HG02763 (cell line): Measurements from ENCODE around the gene ZFAND6.
"Not testable (repeated sequence)": the region's sequence is repeated elsewhere in the genome, so short reads cannot be mapped to it uniquely, and the experiment has no call there.

ENCODE experiments used
- ATAC-seq: cut with Tn5 transposase; IDR thresholded peaks from one replicate; pipeline ENCODE4 v1.9.1; 2021; ENCODE audit warnings: mild to moderate bottlenecking, moderate library complexity; ENCODE audit not compliant: unreplicated experiment

ZFAND6 gene

DNA sequence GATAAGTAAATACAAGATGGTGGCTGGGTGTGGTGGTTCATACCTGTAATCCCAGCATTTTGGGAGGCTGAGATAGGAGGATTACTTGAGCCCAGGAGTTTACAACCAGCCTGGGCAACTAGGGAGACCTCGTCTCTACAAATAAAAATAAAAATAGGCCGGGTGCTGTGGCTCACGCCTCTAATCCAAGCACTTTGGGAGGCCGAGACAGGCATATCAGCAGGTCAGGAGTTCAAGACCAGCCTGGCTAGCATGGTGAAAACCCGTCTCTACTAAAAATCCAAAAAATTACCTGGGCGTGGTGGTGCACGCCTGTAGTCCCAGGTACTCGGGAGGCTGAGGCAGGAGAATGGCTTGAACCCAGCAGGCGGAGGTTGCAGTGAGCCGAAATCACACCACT, 14.3 kb upstream of the ZFAND6 start:
- not testable (repeated sequence) for ATAC-seq

DNA sequence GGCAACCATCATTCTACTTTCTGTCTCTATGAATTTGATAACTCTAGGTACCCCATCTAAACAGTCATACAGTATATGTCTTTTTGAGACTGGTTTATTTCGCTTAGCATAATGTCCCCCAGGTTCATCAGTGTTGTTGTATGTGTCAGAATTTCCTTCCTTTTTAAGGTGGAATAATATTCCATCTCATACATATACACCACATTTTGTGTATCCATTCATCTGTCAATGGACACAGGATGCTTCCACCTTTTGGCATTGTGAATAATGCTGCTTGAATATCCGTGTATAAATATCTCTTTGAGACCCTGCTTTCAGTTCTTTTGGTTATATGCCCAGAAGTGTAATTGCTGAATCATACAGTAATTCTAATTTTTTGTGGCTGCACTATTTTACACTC, 10.4 kb upstream of the ZFAND6 start:
- no peak for ATAC-seq

- no peak for ATAC-seq
Observed at GRCh38 chr15:80052597-80053304, 6.7 kb upstream of the ZFAND6 start.

- no peak for ATAC-seq
Observed at GRCh38 chr15:80055933-80056332, 3.5 kb upstream of the ZFAND6 start.

- no peak for ATAC-seq
Observed at GRCh38 chr15:80058044-80058443, 1.4 kb upstream of the ZFAND6 start.

- ATAC-seq, result peak; percentile 55
Observed at GRCh38 chr15:80059786-80060355, 395 bp downstream of the ZFAND6 start.

- ATAC-seq, result no peak
Observed at GRCh38 chr15:80060356-80061006, 1.0 kb downstream of the ZFAND6 start.

- ATAC-seq, result no peak
Observed at GRCh38 chr15:80061582-80061981, 2.1 kb downstream of the ZFAND6 start.

GRCh38 chr15:80066912-80067311, 7.4 kb downstream of the ZFAND6 start:
- ATAC-seq, result no peak

GRCh38 chr15:80068578-80068977, 9.1 kb downstream of the ZFAND6 start:
- ATAC-seq, result no peak

- ATAC-seq, result no peak
Observed at GRCh38 chr15:80070840-80071239, 11.4 kb downstream of the ZFAND6 start.

DNA sequence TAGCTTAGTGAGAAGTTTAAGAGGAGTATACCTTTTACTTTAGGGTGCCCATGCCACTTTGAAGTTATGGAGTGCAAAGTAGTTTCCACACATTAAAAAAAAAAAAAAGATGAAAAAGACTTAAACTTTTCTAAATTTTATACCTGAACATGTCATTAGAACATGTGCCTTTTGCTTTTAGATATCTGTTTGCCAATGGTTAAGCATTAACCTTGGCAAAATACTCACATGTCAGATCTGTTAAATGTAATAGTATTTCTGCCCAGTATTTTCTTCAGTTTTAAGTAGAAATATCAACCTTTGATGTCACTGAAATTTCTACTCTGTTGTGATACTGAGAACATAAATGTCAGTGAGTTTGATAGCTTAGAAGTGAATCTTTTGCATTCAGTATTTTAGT, 12.2 kb downstream of the ZFAND6 start:
- ATAC-seq, result no peak

GRCh38 chr15:80072285-80072994, 13.0 kb downstream of the ZFAND6 start:
- peak; percentile 69 for ATAC-seq

GRCh38 chr15:80073197-80073596, 13.7 kb downstream of the ZFAND6 start:
- no peak for ATAC-seq

GRCh38 chr15:80076321-80077318, 17.1 kb downstream of the ZFAND6 start:
- ATAC-seq, result no peak

DNA sequence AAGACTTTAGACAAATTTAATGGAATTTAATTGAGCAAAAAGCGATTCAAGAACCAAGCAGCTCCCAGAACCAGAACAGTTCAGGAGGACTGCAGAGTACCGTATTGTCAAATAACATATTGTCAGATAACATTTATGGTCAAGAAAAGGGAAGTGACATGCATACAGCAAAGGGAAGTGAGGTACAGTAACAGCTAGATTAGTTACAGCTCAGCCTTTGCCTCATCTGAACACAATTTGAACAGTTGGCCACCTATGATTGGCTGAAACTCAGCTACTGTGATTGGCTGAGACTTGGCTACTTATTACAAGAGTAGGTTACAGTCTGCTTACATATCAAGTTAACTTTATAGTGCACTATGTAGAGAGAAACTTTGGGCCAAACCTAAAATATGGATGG, 21.9 kb downstream of the ZFAND6 start:
- no peak for ATAC-seq

DNA sequence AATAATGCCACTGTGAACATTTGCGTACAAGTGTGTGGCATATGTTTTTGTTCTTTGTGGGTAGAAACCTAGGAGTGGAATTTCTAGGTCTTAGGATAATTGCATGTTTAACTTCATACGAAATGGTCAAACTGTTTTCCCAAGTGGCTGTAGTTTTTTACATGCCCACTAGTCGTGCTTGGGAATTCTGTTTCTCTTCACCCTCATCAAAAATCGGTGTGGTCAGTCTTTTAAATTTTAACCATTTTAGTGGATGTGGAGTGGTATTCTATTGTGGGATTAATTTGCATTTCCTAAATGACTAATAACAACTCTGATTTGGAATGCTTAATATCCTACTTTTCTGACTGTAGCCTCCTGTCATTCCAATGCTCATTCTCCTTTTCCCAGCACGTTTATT, 27.6 kb downstream of the ZFAND6 start:
- ATAC-seq, result no peak

GRCh38 chr15:80090041-80090440, 30.6 kb downstream of the ZFAND6 start:
- ATAC-seq, result no peak

- no peak for ATAC-seq
Observed at GRCh38 chr15:80090879-80091503, 31.5 kb downstream of the ZFAND6 start.

DNA sequence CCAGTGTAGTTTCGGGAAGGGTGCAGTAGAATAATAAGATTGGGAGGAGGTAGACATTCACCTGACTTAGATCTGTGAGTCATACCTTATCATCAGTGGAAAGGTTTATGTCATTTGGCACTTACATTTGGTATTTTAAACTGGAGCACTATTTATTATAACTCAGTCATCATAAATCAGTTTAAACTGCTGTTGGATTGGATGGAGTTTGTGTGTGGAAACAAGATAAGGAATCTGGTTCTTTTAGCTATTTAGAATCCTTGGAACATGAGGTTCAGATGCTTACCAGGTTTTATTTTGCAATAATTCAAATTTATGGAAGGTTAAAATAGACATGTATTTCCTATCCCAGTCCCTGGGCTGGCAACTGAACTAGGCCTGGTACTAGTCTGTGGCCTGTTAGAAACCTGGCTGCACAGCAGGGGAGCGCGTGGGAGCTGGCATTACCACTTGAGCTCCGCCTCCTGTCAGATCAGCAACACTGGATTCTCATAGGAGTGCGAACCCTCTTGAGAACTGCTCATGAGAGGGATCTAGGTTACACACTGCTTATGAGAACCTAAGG, 34.5 kb downstream of the ZFAND6 start:
- ATAC-seq, result no peak
